Panc1 (cell line): ENCODE results near the gene KCNQ1OT1. TPM values are rescaled to one million over a fixed set of nuclear protein-coding genes. Genes with fewer than 3 reads are reported as not detected.

ENCODE experiments used
- ATAC-seq: fragments of 200-7000 bp; cut with Tn5 transposase; 2 replicates; pipeline ENCODE4 v1.9.1; 2020; ENCODE audit warnings: mild to moderate bottlenecking, moderate library complexity
- BruUV-seq: library from RNA; stranded (reverse); fragments of 400-500 nt; replicated peaks from 2 replicates; lab custom pipeline; 2021; lab: Mats Ljungman, UMichigan
- CTCF ChIA-PET: fragments of 300-600 bp; sonication (Branson Sonifier 250); formaldehyde crosslinking; loops from one replicate; lab custom pipeline; 2022; ENCODE audit warnings: antibody characterized with exemption; lab: Charles Lee
- POLR2A ChIA-PET: fragments of 300-600 bp; sonication (Branson Sonifier 250); formaldehyde crosslinking; loops from one replicate; lab custom pipeline; 2022; ENCODE audit warnings: antibody characterized with exemption; lab: Charles Lee
- DNase-seq: peaks from one replicate; pipeline ENCODE4 v3.0.0-alpha.2; 2010; ENCODE audit warnings: low read depth, low spot score
- H3K27ac ChIP-seq: 2 replicates; pipeline ENCODE4 v1.5.1; 2011; ENCODE audit warnings: mild to moderate bottlenecking, low read length, inconsistent platforms
- H3K27me3 ChIP-seq: fragments of 200-500 bp; sonication (Bioruptor generic); 2 replicates; pipeline ENCODE4 v1.6.0; 2014; ENCODE audit warnings: low read length, inconsistent platforms; ENCODE audit not compliant: control insufficient read depth, insufficient read depth
- H3K36me3 ChIP-seq: fragments of 200-500 bp; sonication (Bioruptor generic); 2 replicates; pipeline ENCODE4 v1.5.1; 2014; ENCODE audit warnings: inconsistent platforms, mild to moderate bottlenecking, low read length, moderate library complexity; ENCODE audit not compliant: control insufficient read depth, insufficient read depth
- H3K4me1 ChIP-seq: 2 replicates; pipeline ENCODE4 v1.5.1; 2011; ENCODE audit warnings: inconsistent platforms, mild to moderate bottlenecking, low read length, moderate library complexity; ENCODE audit not compliant: control insufficient read depth, insufficient read depth
- H3K4me3 ChIP-seq, 2 experiments: 2 replicates each; pipeline ENCODE4 v1.5.1; 2011 to 2012; ENCODE audit warnings: low read depth in 2 of 2, low read length in 2 of 2, mild to moderate bottlenecking in 2 of 2, inconsistent platforms in 1 of 2, moderate library complexity in 1 of 2
- H3K9me3 ChIP-seq: fragments of 200-500 bp; sonication (Bioruptor generic); 2 replicates; pipeline ENCODE4 v1.5.1; 2014; ENCODE audit warnings: low read depth, mild to moderate bottlenecking, inconsistent platforms, low read length, moderate library complexity; ENCODE audit not compliant: control insufficient read depth, insufficient read depth
- POLR2AphosphoS5 ChIP-seq: IDR thresholded peaks from 2 replicates; pipeline ENCODE4 v1.6.1; 2012; ENCODE audit warnings: mild to moderate bottlenecking, low read depth, low read length, moderate library complexity
- SIN3A ChIP-seq: IDR thresholded peaks from 2 replicates; pipeline ENCODE4 v1.6.1; 2012; ENCODE audit warnings: low read depth, mild to moderate bottlenecking, low read length, moderate library complexity, borderline replicate concordance; ENCODE audit not compliant: insufficient read depth
- TCF7L2 ChIP-seq: IDR thresholded peaks from 2 replicates; pipeline ENCODE4 v1.6.1; 2011; ENCODE audit warnings: mild to moderate bottlenecking, low read depth, low read length, inconsistent platforms
- in situ Hi-C: cut with HindIII; loops from 2 replicates; pipeline ENCODE4 v1.10.0; 2016; ENCODE audit warnings: low sequenced_read_pairs, low pct_unique_long_range_greater_than_20kb
- intact Hi-C: fragments of 100-400 bp; cut with micrococcal nuclease; formaldehyde crosslinking; loops from one replicate; pipeline ENCODE4 v1.10.0; 2022; ENCODE audit not compliant: unreplicated experiment
- total RNA-seq: library from RNA; stranded (reverse); gene quantifications from one replicate; pipeline ENCODE4 v1.2.1, GENCODE V29; 2021; ENCODE audit not compliant: unreplicated experiment
- TF ChIP-seq, protein P1 (sequence below): fragments of 450-650 bp; IDR thresholded peaks from 2 replicates; pipeline ENCODE4 v1.5.1; 2017; ENCODE audit warnings: mild to moderate bottlenecking
- TF ChIP-seq, protein P2 (sequence below), 2 experiments: IDR thresholded peaks; 2 replicates each; pipeline ENCODE4 v1.6.1; 2011 to 2012; ENCODE audit warnings: low read depth in 2 of 2, control low read depth in 1 of 2, low read length in 1 of 2, mild to moderate bottlenecking in 1 of 2, moderate library complexity in 1 of 2; ENCODE audit not compliant: insufficient read depth in 1 of 2

The KCNQ1OT1 gene
- total RNA-seq, 1 experiment from 2014 or later: 1.3 TPM

DNA sequence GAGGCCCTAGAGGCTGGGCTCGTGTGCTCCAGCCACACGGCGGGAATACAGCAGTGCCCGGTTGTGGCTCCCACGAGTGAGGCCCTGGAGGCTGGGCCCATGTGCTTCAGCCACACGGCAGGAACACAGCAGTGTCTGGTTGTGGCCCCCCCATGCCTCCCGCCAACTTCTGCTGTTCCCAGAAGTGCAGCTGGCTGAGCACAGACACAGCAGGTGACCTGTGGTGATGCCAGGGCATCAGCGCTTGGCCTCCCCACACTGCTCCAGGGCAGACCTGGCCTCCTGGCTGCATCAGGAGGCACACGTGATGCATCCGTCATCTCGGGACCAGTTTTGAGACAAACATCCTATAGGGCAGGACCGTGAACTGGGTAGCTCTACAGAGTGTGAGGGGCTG is 110.3 kb downstream of the KCNQ1OT1 start:
- H3K36me3 ChIP-seq: no peaks in the 10 kb centered on the region
- ATAC-seq (no peak), DNase-seq (no peak)
- intact Hi-C loops: no loop called here
- peaks cover 3% of the 10 kb centered on the region; the same call in 1 of the 2 replicates for H3K27me3 ChIP-seq
- H3K4me1 ChIP-seq: no peaks in the 10 kb centered on the region
- no peak overlapping the region for H3K4me3 ChIP-seq
- ChIA-PET POLR2A (no interaction called here), CTCF (no interaction called here)
- in situ Hi-C loops: no loop called here
- BruUV-seq: no TSS peak
- TF ChIP-seq SIN3A (no peak), POLR2AphosphoS5 (no peak), TCF7L2 (no peak)
- TF ChIP-seq, protein P1, sequence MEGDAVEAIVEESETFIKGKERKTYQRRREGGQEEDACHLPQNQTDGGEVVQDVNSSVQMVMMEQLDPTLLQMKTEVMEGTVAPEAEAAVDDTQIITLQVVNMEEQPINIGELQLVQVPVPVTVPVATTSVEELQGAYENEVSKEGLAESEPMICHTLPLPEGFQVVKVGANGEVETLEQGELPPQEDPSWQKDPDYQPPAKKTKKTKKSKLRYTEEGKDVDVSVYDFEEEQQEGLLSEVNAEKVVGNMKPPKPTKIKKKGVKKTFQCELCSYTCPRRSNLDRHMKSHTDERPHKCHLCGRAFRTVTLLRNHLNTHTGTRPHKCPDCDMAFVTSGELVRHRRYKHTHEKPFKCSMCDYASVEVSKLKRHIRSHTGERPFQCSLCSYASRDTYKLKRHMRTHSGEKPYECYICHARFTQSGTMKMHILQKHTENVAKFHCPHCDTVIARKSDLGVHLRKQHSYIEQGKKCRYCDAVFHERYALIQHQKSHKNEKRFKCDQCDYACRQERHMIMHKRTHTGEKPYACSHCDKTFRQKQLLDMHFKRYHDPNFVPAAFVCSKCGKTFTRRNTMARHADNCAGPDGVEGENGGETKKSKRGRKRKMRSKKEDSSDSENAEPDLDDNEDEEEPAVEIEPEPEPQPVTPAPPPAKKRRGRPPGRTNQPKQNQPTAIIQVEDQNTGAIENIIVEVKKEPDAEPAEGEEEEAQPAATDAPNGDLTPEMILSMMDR: no peak
- TF ChIP-seq, protein P2, sequence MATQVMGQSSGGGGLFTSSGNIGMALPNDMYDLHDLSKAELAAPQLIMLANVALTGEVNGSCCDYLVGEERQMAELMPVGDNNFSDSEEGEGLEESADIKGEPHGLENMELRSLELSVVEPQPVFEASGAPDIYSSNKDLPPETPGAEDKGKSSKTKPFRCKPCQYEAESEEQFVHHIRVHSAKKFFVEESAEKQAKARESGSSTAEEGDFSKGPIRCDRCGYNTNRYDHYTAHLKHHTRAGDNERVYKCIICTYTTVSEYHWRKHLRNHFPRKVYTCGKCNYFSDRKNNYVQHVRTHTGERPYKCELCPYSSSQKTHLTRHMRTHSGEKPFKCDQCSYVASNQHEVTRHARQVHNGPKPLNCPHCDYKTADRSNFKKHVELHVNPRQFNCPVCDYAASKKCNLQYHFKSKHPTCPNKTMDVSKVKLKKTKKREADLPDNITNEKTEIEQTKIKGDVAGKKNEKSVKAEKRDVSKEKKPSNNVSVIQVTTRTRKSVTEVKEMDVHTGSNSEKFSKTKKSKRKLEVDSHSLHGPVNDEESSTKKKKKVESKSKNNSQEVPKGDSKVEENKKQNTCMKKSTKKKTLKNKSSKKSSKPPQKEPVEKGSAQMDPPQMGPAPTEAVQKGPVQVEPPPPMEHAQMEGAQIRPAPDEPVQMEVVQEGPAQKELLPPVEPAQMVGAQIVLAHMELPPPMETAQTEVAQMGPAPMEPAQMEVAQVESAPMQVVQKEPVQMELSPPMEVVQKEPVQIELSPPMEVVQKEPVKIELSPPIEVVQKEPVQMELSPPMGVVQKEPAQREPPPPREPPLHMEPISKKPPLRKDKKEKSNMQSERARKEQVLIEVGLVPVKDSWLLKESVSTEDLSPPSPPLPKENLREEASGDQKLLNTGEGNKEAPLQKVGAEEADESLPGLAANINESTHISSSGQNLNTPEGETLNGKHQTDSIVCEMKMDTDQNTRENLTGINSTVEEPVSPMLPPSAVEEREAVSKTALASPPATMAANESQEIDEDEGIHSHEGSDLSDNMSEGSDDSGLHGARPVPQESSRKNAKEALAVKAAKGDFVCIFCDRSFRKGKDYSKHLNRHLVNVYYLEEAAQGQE (IDR thresholded peaks at IDR 0.05; ENCODE audit: insufficient read depth in 1 of 2, low read depth in 2 of 2, low read length in 1 of 2): no peak
- H3K27ac ChIP-seq: no peak overlapping the region
- no peaks in the 10 kb centered on the region for H3K9me3 ChIP-seq

DNA sequence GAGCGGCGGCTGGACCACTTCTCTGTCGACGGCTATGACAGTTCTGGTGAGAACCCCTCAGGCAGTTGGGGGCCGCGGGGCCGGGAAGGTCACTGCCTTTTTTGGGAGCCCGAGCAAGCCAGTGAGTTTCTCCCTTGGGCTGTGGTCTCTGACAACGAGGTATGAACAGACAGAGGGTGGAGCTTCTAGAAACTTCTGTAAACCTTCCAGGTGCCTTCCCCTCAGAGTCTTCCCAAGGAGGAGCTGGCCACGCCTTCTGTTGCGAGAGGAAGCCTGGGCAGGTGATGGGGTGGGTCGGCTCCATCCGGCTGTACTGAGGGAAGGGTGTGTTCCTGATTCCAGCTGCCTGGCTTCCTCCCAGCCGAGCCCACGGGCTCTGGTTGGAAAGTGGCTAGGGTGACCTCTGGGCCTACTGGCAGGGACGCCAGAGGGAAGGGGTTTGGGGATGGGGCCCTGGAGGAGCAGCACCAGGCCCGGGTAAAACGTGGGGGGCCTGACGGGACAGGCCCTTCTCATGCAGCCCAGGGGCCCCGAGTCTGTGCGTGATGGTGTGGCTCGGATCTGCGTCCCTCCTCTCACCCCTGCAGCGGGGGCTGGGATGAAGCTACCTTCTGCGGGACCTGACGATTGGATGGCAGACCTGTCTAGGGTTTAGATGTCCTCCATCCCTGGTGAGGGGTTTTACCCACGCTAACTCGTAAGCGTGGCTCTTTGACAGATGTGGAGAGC is 110.8 kb downstream of the KCNQ1OT1 start:
- ChIA-PET CTCF (no interaction called here), POLR2A (no interaction called here)
- no peaks in the 10 kb centered on the region for H3K4me1 ChIP-seq
- H3K4me3 ChIP-seq: no peak overlapping the region
- TF ChIP-seq TCF7L2 (no peak), POLR2AphosphoS5 (no peak)
- TF ChIP-seq, protein P1: no peak
- TF ChIP-seq, protein P2 (IDR thresholded peaks at IDR 0.05; ENCODE audit: insufficient read depth in 1 of 2, low read depth in 2 of 2, low read length in 1 of 2): no peak
- no peak for ATAC-seq
- H3K9me3 ChIP-seq: no peaks in the 10 kb centered on the region
- H3K27ac ChIP-seq: no peak overlapping the region
- no TSS peak for BruUV-seq
- H3K36me3 ChIP-seq: no peaks in the 10 kb centered on the region
- DNase-seq: no peak
- in situ Hi-C loops: no loop called here
- intact Hi-C loops: no loop called here
- no peaks in the 10 kb centered on the region for H3K27me3 ChIP-seq
